ENCODE results near the gene AP1S1. TPM values are rescaled to one million over a fixed set of nuclear protein-coding genes. Genes with fewer than 3 reads are reported as not detected.
"Not testable (repeated sequence)": the region's sequence is repeated elsewhere in the genome, so short reads cannot be mapped to it uniquely, and the experiment has no call there.

AP1S1 gene
- polyA plus RNA-seq, 2 of the 4 experiments (the other 2 are of a cell fraction) = 107 to 181 TPM

- peak overlapping the region; percentile 94 to 95; a peak in 4 of 6 replicates for H3K27ac ChIP-seq
- H3K4me2 ChIP-seq = no peak overlapping the region
- no peak for ATAC-seq
- no peaks in the 10 kb centered on the region for H3K9me3 ChIP-seq
- POLR2A ChIA-PET = interaction anchor here (1.0 to 1.2 kb wide), 2 partner anchors 10 to 14 kb away, joined by 4 to 5 read pairs; partner anchors contain the start of gene SERPINE1
- DNase-seq (ENCODE audit: low read depth in 1 of 2, low spot score in 1 of 2) = no peak
- H3K4me1 ChIP-seq = peaks cover 44% of the 10 kb centered on the region
- no peak for FAIRE-seq
- 90% methylated on average over 11 of the region's 11 CpGs for WGBS (ENCODE audit: missing lambda C conversion rate)
- TF ChIP-seq HOXB5 (CRISPR knock-in tag; IDR thresholded peaks at IDR 0.05) = no peak
- no peak for TF ChIP-seq RNF2 (IDR thresholded peaks at IDR 0.05; ENCODE audit: borderline replicate concordance, low read depth)
- TF ChIP-seq, protein P1, sequence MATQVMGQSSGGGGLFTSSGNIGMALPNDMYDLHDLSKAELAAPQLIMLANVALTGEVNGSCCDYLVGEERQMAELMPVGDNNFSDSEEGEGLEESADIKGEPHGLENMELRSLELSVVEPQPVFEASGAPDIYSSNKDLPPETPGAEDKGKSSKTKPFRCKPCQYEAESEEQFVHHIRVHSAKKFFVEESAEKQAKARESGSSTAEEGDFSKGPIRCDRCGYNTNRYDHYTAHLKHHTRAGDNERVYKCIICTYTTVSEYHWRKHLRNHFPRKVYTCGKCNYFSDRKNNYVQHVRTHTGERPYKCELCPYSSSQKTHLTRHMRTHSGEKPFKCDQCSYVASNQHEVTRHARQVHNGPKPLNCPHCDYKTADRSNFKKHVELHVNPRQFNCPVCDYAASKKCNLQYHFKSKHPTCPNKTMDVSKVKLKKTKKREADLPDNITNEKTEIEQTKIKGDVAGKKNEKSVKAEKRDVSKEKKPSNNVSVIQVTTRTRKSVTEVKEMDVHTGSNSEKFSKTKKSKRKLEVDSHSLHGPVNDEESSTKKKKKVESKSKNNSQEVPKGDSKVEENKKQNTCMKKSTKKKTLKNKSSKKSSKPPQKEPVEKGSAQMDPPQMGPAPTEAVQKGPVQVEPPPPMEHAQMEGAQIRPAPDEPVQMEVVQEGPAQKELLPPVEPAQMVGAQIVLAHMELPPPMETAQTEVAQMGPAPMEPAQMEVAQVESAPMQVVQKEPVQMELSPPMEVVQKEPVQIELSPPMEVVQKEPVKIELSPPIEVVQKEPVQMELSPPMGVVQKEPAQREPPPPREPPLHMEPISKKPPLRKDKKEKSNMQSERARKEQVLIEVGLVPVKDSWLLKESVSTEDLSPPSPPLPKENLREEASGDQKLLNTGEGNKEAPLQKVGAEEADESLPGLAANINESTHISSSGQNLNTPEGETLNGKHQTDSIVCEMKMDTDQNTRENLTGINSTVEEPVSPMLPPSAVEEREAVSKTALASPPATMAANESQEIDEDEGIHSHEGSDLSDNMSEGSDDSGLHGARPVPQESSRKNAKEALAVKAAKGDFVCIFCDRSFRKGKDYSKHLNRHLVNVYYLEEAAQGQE (IDR thresholded peaks at IDR 0.05) = no peak
- no peak for TF ChIP-seq CBX2 (IDR thresholded peaks at IDR 0.05; ENCODE audit: borderline replicate concordance, low read depth)
- no peak for TF ChIP-seq SREBF2 (IDR thresholded peaks at IDR 0.05)
- no peak for TF ChIP-seq FOSL2 (IDR thresholded peaks at IDR 0.05)
- TF ChIP-seq FOSL2 (CRISPR knock-in tag; IDR thresholded peaks at IDR 0.05) = no peak
- no peak for TF ChIP-seq TFCP2L1 (CRISPR knock-in tag; IDR thresholded peaks at IDR 0.05)
- TF ChIP-seq ZNF302 (CRISPR knock-in tag; IDR thresholded peaks at IDR 0.05) = no peak
- TF ChIP-seq MAFK (IDR thresholded peaks at IDR 0.05; ENCODE audit: partially characterized antibody) = no peak
- no peak for TF ChIP-seq SMC3 (IDR thresholded peaks at IDR 0.05)
- TF ChIP-seq, protein P2, sequence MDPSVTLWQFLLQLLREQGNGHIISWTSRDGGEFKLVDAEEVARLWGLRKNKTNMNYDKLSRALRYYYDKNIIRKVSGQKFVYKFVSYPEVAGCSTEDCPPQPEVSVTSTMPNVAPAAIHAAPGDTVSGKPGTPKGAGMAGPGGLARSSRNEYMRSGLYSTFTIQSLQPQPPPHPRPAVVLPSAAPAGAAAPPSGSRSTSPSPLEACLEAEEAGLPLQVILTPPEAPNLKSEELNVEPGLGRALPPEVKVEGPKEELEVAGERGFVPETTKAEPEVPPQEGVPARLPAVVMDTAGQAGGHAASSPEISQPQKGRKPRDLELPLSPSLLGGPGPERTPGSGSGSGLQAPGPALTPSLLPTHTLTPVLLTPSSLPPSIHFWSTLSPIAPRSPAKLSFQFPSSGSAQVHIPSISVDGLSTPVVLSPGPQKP (IDR thresholded peaks at IDR 0.05; ENCODE audit: low read depth, low read length) = no peak
- TF ChIP-seq, protein P3, sequence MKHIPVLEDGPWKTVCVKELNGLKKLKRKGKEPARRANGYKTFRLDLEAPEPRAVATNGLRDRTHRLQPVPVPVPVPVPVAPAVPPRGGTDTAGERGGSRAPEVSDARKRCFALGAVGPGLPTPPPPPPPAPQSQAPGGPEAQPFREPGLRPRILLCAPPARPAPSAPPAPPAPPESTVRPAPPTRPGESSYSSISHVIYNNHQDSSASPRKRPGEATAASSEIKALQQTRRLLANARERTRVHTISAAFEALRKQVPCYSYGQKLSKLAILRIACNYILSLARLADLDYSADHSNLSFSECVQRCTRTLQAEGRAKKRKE (CRISPR knock-in tag; IDR thresholded peaks at IDR 0.05; ENCODE audit: low read depth) = no peak
- TF ChIP-seq RCOR1 (IDR thresholded peaks at IDR 0.05; ENCODE audit: low read depth, low read length) = no peak
- no peak for TF ChIP-seq JUN (IDR thresholded peaks at IDR 0.05)
- TF ChIP-seq POLR2AphosphoS2 (conservative IDR thresholded peaks at IDR 0.05; ENCODE audit: low read length) = no peak
- TF ChIP-seq EP300 (IDR thresholded peaks at IDR 0.05) = no peak
- TF ChIP-seq KDM1A (IDR thresholded peaks at IDR 0.05; ENCODE audit: low read depth) = no peak
- CTCF ChIA-PET = interaction anchor here (0.7 to 20.0 kb wide), 5 partner anchors 9 to 178 kb away, joined by 3 to 600 read pairs (median 5); partner anchors contain the start of gene SERPINE1
- H3K4me3 ChIP-seq = no peak overlapping the region
Observed at GRCh38 chr7:101112233-101112632, 42.0 kb upstream of the AP1S1 start.

DNA sequence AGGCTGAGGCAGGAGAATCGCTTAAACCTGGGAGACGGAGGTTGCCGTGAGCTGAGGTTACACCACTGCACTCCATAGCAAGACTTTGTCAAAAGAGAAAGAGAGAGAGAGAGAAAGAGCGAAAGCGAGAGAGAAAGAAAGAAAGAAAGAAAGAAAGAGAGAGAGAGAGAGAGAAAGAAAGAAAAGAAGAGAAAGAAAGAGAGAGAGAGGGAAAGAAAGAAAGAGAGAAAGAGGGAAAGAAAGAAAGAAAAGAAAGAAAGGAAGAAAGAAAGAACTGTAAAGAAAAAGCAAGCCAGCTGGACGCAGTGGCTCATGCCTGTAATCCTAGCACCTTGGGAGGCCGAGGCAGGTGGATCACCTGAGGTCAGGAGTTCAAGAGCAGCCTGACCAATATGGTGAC is 41.1 kb upstream of the AP1S1 start:
- H3K4me3 ChIP-seq; H3K9me3 ChIP-seq; FAIRE-seq; ATAC-seq; H3K4me2 ChIP-seq; DNase-seq (ENCODE audit: low read depth in 1 of 2, low spot score in 1 of 2); POLR2A ChIA-PET: not testable (repeated sequence)
- WGBS (ENCODE audit: missing lambda C conversion rate) = 88% methylated on average over 7 of the region's 7 CpGs
- CTCF ChIA-PET = interaction anchor here (2.7 to 20.0 kb wide), 3 partner anchors 9 to 19 kb away, joined by 9 to 600 read pairs (median 14); partner anchors contain the start of gene SERPINE1
- peak overlapping the region; percentile 94 to 95; a peak in 4 of 6 replicates for H3K27ac ChIP-seq
- H3K4me1 ChIP-seq = peaks cover 52% of the 10 kb centered on the region

- DNase-seq (ENCODE audit: low read depth in 1 of 2, low spot score in 1 of 2) (no peak), ATAC-seq (no peak), FAIRE-seq (no peak)
- Histone ChIP-seq H3K9me3 (no peaks in the 10 kb centered on the region), H3K27ac (peak overlapping the region; percentile 94 to 95), H3K4me3 (no peak overlapping the region), H3K4me1 (peaks cover 52% of the 10 kb centered on the region), H3K4me2 (peak overlapping the region; percentile 60)
- CTCF ChIA-PET = interaction anchor here (2.7 to 20.0 kb wide), 3 partner anchors 10 to 19 kb away, joined by 9 to 600 read pairs (median 14); partner anchors contain the start of gene SERPINE1
- TF ChIP-seq, protein P2 (IDR thresholded peaks at IDR 0.05; ENCODE audit: low read depth, low read length) = no peak
- TF ChIP-seq SREBF2 (IDR thresholded peaks at IDR 0.05) (no peak), HOXA7 (CRISPR knock-in tag; IDR thresholded peaks at IDR 0.05) (no peak), MAZ (IDR thresholded peaks at IDR 0.05; ENCODE audit: borderline replicate concordance, low read depth, low read length) (no peak), EHMT2 (IDR thresholded peaks at IDR 0.05; ENCODE audit: low read depth) (no peak), TFCP2L1 (CRISPR knock-in tag; IDR thresholded peaks at IDR 0.05) (no peak)
- POLR2A ChIA-PET = interaction anchor here (0.5 kb wide), 1 partner anchor 21 kb away, joined by 4 read pairs; no protein-coding TSS in a partner anchor
- 77% methylated on average over 11 of the region's 11 CpGs for WGBS (ENCODE audit: missing lambda C conversion rate)
Observed at GRCh38 chr7:101113836-101114235, 40.4 kb upstream of the AP1S1 start.

Data from A549 (cell line).